Adrenal gland (tissue), 12 donors: ENCODE measurements around the gene SCN3B. TPM values are rescaled to one million over a fixed set of nuclear protein-coding genes. Genes with fewer than 3 reads are reported as not detected.

Source experiments
- DNase-seq, 7 donors: peaks; one replicate each; pipeline ENCODE4 v3.0.0-alpha.2; 2019 to 2020
- H3K27ac ChIP-seq, 5 donors: fragments of 200-600 bp; sonication (generic) in 4 of 5; 1 replicate in 3 of 5; 2 replicates in 2 of 5; pipeline versions ENCODE4 v1.5.1 to v1.8.0; 2016 to 2020; ENCODE audit warnings: mild to moderate bottlenecking in 1 of 5
- H3K27me3 ChIP-seq: fragments of 200-600 bp; 2 replicates; pipeline ENCODE4 v1.8.0; 2021
- H3K36me3 ChIP-seq, 2 donors: fragments of 200-600 bp; replicated peaks in 1 of 2; 1 replicate in 1 of 2; 2 replicates in 1 of 2; pipeline versions ENCODE4 v1.5.1 to v1.8.0; 2018 to 2022
- H3K4me1 ChIP-seq, 2 donors: fragments of 200-600 bp; replicated peaks in 1 of 2; 1 replicate in 1 of 2; 2 replicates in 1 of 2; pipeline versions ENCODE4 v1.5.1 to v1.8.0; 2018 to 2021
- H3K4me3 ChIP-seq, 4 donors: fragments of 200-600 bp; sonication (generic) in 3 of 4; one replicate each; pipeline ENCODE4 v1.5.1; 2016 to 2018
- H3K9me3 ChIP-seq, 3 donors: fragments of 200-600 bp; sonication (generic) in 1 of 3; replicated peaks in 1 of 3; 1 replicate in 2 of 3; 2 replicates in 1 of 3; pipeline versions ENCODE4 v1.5.1 to v1.8.0; 2016 to 2021
- CTCF ChIP-seq, 6 experiments: fragments of 450-650 bp in 4 of 6; fragments of 200-600 bp in 2 of 6; sonication (generic) in 1 of 6; IDR thresholded peaks; 1 replicate in 5 of 6; 2 replicates in 1 of 6; pipeline versions ENCODE4 v1.5.1 to v1.8.0; 2016 to 2021; ENCODE audit warnings: antibody characterized with exemption in 6 of 6, mild to moderate bottlenecking in 2 of 6, moderate library complexity in 1 of 6
- POLR2A ChIP-seq, 2 donors: fragments of 450-650 bp; IDR thresholded peaks; one replicate each; pipeline ENCODE4 v1.6.1; 2017; ENCODE audit warnings: antibody characterized with exemption in 2 of 2, mild to moderate bottlenecking in 2 of 2, moderate library complexity in 1 of 2
- WGBS, 4 donors: extraction: QIAGEN DNeasy Blood & Tissue Kit in 2 of 4; methylation state at CpG; one replicate each; pipeline versions ENCODE4 v1.1.5 to v1.1.7; 2013 to 2017; 5-methylcytosine and 5-hydroxymethylcytosine counted together
- intact Hi-C, 2 donors: fragments of 100-400 bp; cut with DNase I; formaldehyde crosslinking; loops; one replicate each; pipeline versions ENCODE4 v1.14.1 to v1.15.0; 2022 to 2023
- polyA plus RNA-seq, 3 donors: library from polyadenylated mRNA; stranded (reverse); fragments of 200-250 nt in 2 of 3; fragments of 350-450 nt in 1 of 3; fragmentation: Illumina TruSeq in 1 of 3; extraction: RNeasy Lipid Tissue Mini Kit (QIAGEN cat#74804) in 1 of 3; gene quantifications; one replicate each; pipeline ENCODE4 v1.2.3, GENCODE V29; 2013 to 2014
- total RNA-seq, 9 donors: library from RNA; depleted of rRNA in 4 of 9; stranded (reverse); fragments of >200 nt in 4 of 9; fragments of 120-200 nt in 1 of 9; fragmentation: NEBNext Ultra II Directional in 1 of 9; extraction: Animal tissue kit (Norgen Biotek cat#: 25700) in 1 of 9; gene quantifications; one replicate each; pipeline versions ENCODE4 v1.1.0 to v1.2.4, GENCODE V29; 2013 to 2023
- donor health status: healthy with polysubstance abuse.
- donor health status: Bipolar disorder and iron deficiency.
- donor health status: DM: yes; HTN: yes; CAD: no.
- donor health status: DM: no; HTN: no; CAD: no.
- donor health status: DM: no; HTN: no; CAD: no.
- donor health status: DM: yes; HTN: yes; CAD: no.

SCN3B gene
- total and polyA plus RNA-seq, 12 donors: 0.36 to 10.5 (median 4.0) TPM; not detected in 1

GRCh38 chr11:123580137-123580536 lies 74.3 kb downstream of the SCN3B start:
- peak overlapping the region in 1 of 5 donors; percentile 8 for H3K27ac ChIP-seq
- no peak for DNase-seq
- H3K27me3 ChIP-seq: no peaks in the 10 kb centered on the region
- no peaks in the 10 kb centered on the region for H3K36me3 ChIP-seq
- no peak for TF ChIP-seq POLR2A (IDR thresholded peaks at IDR 0.05)
- TF ChIP-seq CTCF (IDR thresholded peaks at IDR 0.05): no peak
- no peak overlapping the region for H3K4me3 ChIP-seq
- H3K4me1 ChIP-seq: peaks cover 6 to 29% of the 10 kb centered on the region in 2 donors
- H3K9me3 ChIP-seq: no peaks in the 10 kb centered on the region
- 79 to 91% (median 85%) methylated on average over 6 of the region's 6 CpGs for WGBS, 4 donors
- intact Hi-C loops: loop anchor here (5.0 kb wide), 1 partner anchor 127 kb away; no protein-coding TSS in a partner anchor

DNA sequence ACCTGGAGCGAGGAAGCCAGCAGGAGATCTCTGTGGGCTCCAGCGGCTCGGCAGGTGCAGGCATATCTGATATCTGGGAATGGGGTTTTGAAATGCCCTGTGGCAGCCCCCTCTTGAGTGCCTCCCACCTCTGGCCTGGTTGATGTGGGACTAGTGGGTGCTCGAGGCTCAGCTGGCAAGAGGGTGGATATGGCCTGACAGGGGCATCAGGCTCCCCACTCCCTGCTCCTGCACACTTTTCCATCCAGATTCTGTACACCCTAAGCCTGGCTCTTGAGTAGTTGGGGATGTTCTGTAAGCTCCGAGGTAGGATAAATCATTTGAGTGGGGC lies 75.0 kb downstream of the SCN3B start:
- Histone ChIP-seq H3K27me3 (no peaks in the 10 kb centered on the region), H3K4me1 (peaks cover 6 to 24% of the 10 kb centered on the region in 2 donors), H3K9me3 (no peaks in the 10 kb centered on the region), H3K4me3 (no peak overlapping the region), H3K27ac (peak overlapping the region in 1 of 5 donors; percentile 40), H3K36me3 (no peaks in the 10 kb centered on the region)
- 76 to 94% (median 88%) methylated on average over 4 to 5 of the region's 5 CpGs for WGBS, 4 donors
- no peak for TF ChIP-seq CTCF (IDR thresholded peaks at IDR 0.05)
- TF ChIP-seq POLR2A (IDR thresholded peaks at IDR 0.05): no peak
- intact Hi-C loops: loop anchor here in 1 of 2 donors (5.0 kb wide), 1 partner anchor 67 kb away; no protein-coding TSS in a partner anchor
- no peak for DNase-seq

Other genes starting within 250 kb of the SCN3B start
- 1,000 to 10,000 TPM in 1 of 9 donors, 100 to 1,000 TPM in 8; 178 to 1,898 (median 290) TPM for gene GRAMD1B, start 224.4 kb downstream of the SCN3B start, total RNA-seq
- 100 to 1,000 TPM; 101 to 721 (median 114) TPM for gene GRAMD1B, start 224.4 kb downstream of the SCN3B start, polyA plus RNA-seq
- 10 to 100 TPM in 1 of 9 donors, 1 to 10 TPM in 8; 1.5 to 11.2 (median 6.3) TPM for gene ZNF202, start 87.0 kb upstream of the SCN3B start, total RNA-seq
- gene ZNF202, start 87.0 kb upstream of the SCN3B start, polyA plus RNA-seq: 10 to 100 TPM in 1 of 3 donors, 1 to 10 TPM in 2; 6.6 to 10.9 (median 9.3) TPM
- gene OR6X1, start 99.9 kb upstream of the SCN3B start, total RNA-seq: not detected
- not detected for gene OR6X1, start 99.9 kb upstream of the SCN3B start, polyA plus RNA-seq
- gene OR6M1, start 151.7 kb upstream of the SCN3B start, total RNA-seq: not detected
- not detected for gene OR6M1, start 151.7 kb upstream of the SCN3B start, polyA plus RNA-seq
- gene TMEM225, start 231.0 kb upstream of the SCN3B start, total RNA-seq: not detected
- gene TMEM225, start 231.0 kb upstream of the SCN3B start, polyA plus RNA-seq: not detected
- gene OR8D4, start 247.5 kb upstream of the SCN3B start, total RNA-seq: under 1 TPM in 1 of 9 donors, not detected in 8; 0.11 TPM
- gene OR8D4, start 247.5 kb upstream of the SCN3B start, polyA plus RNA-seq: not detected